Stomach (tissue), 4 donors: Measurements from ENCODE around the gene TRIM69.

Experiments used
- CTCF ChIP-seq, 7 experiments: fragments of 450-650 bp in 4 of 7; fragments of 200-600 bp in 3 of 7; sonication (generic) in 3 of 7; IDR thresholded peaks; one replicate each; pipeline ENCODE4 v1.5.1; 2016 to 2019; ENCODE audit warnings: antibody characterized with exemption in 7 of 7, control low read depth in 2 of 7, mild to moderate bottlenecking in 1 of 7
- EP300 ChIP-seq: sonication (generic); formaldehyde crosslinking; IDR thresholded peaks from one replicate; pipeline ENCODE4 v1.6.1; 2017; ENCODE audit warnings: antibody characterized with exemption
- POLR2A ChIP-seq, 4 donors: fragments of 450-650 bp; IDR thresholded peaks; one replicate each; pipeline ENCODE4 v1.6.1; 2016; ENCODE audit warnings: antibody characterized with exemption in 4 of 4, control low read depth in 2 of 4, mild to moderate bottlenecking in 1 of 4, moderate library complexity in 1 of 4
- POLR2AphosphoS5 ChIP-seq, 3 donors: sonication (generic); formaldehyde crosslinking; IDR thresholded peaks; one replicate each; pipeline ENCODE4 v1.6.1; 2016; ENCODE audit warnings: antibody characterized with exemption in 3 of 3

GRCh38 chr15:44788748-44789147 lies 52.4 kb downstream of the TRIM69 start:
- TF ChIP-seq CTCF (IDR thresholded peaks at IDR 0.05) (no peak), POLR2A (IDR thresholded peaks at IDR 0.05) (no peak), POLR2AphosphoS5 (IDR thresholded peaks at IDR 0.05) (no peak), EP300 (no peak)
